ENCODE results near the gene MYF5.

Gene MYF5

DNA sequence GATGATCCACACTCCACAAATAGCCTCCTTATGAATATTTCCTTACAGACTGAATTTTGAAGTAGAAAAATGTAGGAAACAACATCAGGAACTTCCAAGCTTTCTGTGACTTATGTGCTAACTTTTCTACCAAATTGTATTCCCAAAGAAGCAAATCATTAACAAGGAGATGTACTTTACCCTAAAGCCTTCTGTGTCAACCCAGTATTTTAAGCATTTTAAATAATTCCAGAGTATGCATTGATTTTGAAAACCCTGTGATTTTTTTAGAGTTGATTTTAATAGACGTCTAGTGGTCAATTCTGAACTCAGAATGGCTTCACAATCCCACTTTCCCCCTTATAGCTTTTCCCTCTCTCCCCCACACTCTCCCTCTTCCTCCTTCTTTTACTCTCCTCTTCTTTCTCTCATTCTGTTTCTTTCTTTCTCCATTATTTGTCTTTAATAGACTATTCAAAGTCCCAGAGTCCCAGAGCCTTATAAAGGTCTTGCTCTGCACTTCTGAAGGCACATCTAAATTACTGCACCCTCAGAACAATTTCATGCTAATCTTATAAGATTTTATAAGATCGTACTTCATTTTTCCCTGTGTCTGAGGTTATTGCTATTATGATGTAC is 19.3 kb upstream of the MYF5 start:
- H2AFZ ChIP-seq (ENCODE audit: low read length), result no peak overlapping the region
- H3K36me3 ChIP-seq (ENCODE audit: insufficient read depth, low read length), result no peaks in the 10 kb centered on the region
- H3K9me2 ChIP-seq (ENCODE audit: low read depth, low read length), result no peaks in the 10 kb centered on the region
- H3K4me2 ChIP-seq (ENCODE audit: low read length), result no peak overlapping the region
- H3K27ac ChIP-seq (ENCODE audit: low read depth, low read length, poor library complexity, severe bottlenecking), result no peak overlapping the region
- TF ChIP-seq, protein P1, sequence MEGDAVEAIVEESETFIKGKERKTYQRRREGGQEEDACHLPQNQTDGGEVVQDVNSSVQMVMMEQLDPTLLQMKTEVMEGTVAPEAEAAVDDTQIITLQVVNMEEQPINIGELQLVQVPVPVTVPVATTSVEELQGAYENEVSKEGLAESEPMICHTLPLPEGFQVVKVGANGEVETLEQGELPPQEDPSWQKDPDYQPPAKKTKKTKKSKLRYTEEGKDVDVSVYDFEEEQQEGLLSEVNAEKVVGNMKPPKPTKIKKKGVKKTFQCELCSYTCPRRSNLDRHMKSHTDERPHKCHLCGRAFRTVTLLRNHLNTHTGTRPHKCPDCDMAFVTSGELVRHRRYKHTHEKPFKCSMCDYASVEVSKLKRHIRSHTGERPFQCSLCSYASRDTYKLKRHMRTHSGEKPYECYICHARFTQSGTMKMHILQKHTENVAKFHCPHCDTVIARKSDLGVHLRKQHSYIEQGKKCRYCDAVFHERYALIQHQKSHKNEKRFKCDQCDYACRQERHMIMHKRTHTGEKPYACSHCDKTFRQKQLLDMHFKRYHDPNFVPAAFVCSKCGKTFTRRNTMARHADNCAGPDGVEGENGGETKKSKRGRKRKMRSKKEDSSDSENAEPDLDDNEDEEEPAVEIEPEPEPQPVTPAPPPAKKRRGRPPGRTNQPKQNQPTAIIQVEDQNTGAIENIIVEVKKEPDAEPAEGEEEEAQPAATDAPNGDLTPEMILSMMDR (IDR thresholded peaks at IDR 0.05; ENCODE audit: low read length), result no peak
- no peak for TF ChIP-seq EZH2 (IDR thresholded peaks at IDR 0.05; ENCODE audit: borderline replicate concordance, low read length)
- no peak overlapping the region for H3K4me3 ChIP-seq (ENCODE audit: low read depth, low read length, poor library complexity, severe bottlenecking)
- no peaks in the 10 kb centered on the region for H3F3A ChIP-seq (ENCODE audit: insufficient read depth, low read length)
- H3K79me2 ChIP-seq (ENCODE audit: insufficient read depth, low read length), result no peaks in the 10 kb centered on the region
- no peaks in the 10 kb centered on the region for H4K20me1 ChIP-seq (ENCODE audit: insufficient read depth, low read length)
- no peak overlapping the region for H3K9ac ChIP-seq (ENCODE audit: low read length)
- no peaks in the 10 kb centered on the region for H3K4me1 ChIP-seq (ENCODE audit: insufficient read depth, low read length, severe bottlenecking)
- H3K9me3 ChIP-seq (ENCODE audit: low read length), result no peaks in the 10 kb centered on the region
- H3K27me3 ChIP-seq (ENCODE audit: insufficient read depth, low read length), result no peaks in the 10 kb centered on the region

DNA sequence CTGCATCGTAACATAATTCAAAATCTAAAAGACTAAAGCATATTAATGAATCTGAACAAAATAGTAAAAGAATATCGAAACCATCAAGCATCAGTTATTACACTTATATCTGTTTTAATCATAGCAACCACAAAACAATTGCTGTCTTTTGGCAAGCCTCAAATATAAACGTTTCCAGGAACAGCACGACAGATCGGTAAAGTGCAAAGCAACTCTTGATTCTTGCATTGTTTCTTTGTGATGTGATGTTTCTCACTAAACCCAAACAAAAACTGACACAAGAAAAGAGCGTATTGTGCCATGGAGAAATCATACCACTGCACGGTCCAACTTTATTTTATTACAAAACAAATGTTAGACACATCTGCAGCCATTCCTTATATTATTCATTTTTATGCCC is 18.5 kb upstream of the MYF5 start:
- Histone ChIP-seq H3K9ac (ENCODE audit: low read length) (no peak overlapping the region), H3K9me3 (ENCODE audit: low read length) (no peaks in the 10 kb centered on the region), H3K9me2 (ENCODE audit: low read depth, low read length) (no peaks in the 10 kb centered on the region), H4K20me1 (ENCODE audit: insufficient read depth, low read length) (no peaks in the 10 kb centered on the region), H3K4me1 (ENCODE audit: insufficient read depth, low read length, severe bottlenecking) (no peaks in the 10 kb centered on the region), H3K79me2 (ENCODE audit: insufficient read depth, low read length) (no peaks in the 10 kb centered on the region), H3K4me2 (ENCODE audit: low read length) (no peak overlapping the region), H3K27ac (ENCODE audit: low read depth, low read length, poor library complexity, severe bottlenecking) (no peak overlapping the region), H3K4me3 (ENCODE audit: low read depth, low read length, poor library complexity, severe bottlenecking) (no peak overlapping the region), H3K36me3 (ENCODE audit: insufficient read depth, low read length) (no peaks in the 10 kb centered on the region), H3F3A (ENCODE audit: insufficient read depth, low read length) (no peaks in the 10 kb centered on the region), H2AFZ (ENCODE audit: low read length) (no peak overlapping the region), H3K27me3 (ENCODE audit: insufficient read depth, low read length) (no peaks in the 10 kb centered on the region)
- no peak for TF ChIP-seq EZH2 (IDR thresholded peaks at IDR 0.05; ENCODE audit: borderline replicate concordance, low read length)

DNA sequence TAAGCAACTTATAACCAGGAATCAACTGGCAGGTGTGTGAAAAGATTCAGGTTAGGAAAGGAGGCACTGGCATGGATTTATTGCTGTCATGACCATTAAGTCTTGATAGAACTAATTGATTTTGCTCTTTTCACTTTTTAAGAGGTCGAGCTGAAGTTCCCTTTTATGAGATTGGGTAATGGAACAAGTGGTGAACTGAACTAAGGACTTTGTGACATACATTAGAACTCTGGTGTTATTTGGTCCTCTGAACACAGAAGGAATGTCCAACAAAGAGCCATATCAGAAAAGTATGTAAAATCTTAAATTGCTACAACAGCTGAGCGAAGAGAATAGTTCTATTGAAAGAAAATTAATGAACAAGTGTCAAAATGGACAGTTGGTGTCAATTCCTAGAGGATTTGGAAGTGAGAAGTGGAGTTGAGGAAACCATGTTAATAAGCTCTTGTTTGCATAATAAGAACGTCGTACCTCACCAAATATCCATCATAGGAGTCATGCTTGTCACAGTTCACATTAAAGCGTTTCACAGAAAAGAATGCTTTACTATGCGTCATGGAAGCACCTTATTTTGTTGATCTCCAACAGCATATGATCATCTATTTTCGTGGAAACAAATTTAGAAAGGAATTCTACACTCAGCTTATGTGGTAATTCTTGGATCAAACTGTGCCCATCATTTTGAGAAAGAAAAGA is 17.7 kb upstream of the MYF5 start:
- no peaks in the 10 kb centered on the region for H3K79me2 ChIP-seq (ENCODE audit: insufficient read depth, low read length)
- H4K20me1 ChIP-seq (ENCODE audit: insufficient read depth, low read length), result no peaks in the 10 kb centered on the region
- H3K27ac ChIP-seq (ENCODE audit: low read depth, low read length, poor library complexity, severe bottlenecking), result no peak overlapping the region
- no peaks in the 10 kb centered on the region for H3F3A ChIP-seq (ENCODE audit: insufficient read depth, low read length)
- no peaks in the 10 kb centered on the region for H3K36me3 ChIP-seq (ENCODE audit: insufficient read depth, low read length)
- TF ChIP-seq EZH2 (IDR thresholded peaks at IDR 0.05; ENCODE audit: borderline replicate concordance, low read length), result no peak
- TF ChIP-seq, protein P1 (IDR thresholded peaks at IDR 0.05; ENCODE audit: low read length), result no peak
- H3K4me3 ChIP-seq (ENCODE audit: low read depth, low read length, poor library complexity, severe bottlenecking), result no peak overlapping the region
- no peak overlapping the region for H2AFZ ChIP-seq (ENCODE audit: low read length)
- no peaks in the 10 kb centered on the region for H3K9me2 ChIP-seq (ENCODE audit: low read depth, low read length)
- no peak overlapping the region for H3K4me2 ChIP-seq (ENCODE audit: low read length)
- no peaks in the 10 kb centered on the region for H3K4me1 ChIP-seq (ENCODE audit: insufficient read depth, low read length, severe bottlenecking)
- no peak overlapping the region for H3K9ac ChIP-seq (ENCODE audit: low read length)
- no peaks in the 10 kb centered on the region for H3K27me3 ChIP-seq (ENCODE audit: insufficient read depth, low read length)
- H3K9me3 ChIP-seq (ENCODE audit: low read length), result no peaks in the 10 kb centered on the region
